Right ventricle myocardium superior (tissue), 1 donor: ENCODE data around the gene RASSF3. TPM values are rescaled to one million over a fixed set of nuclear protein-coding genes. Genes with fewer than 3 reads are reported as not detected.

Source experiments
- ATAC-seq: fragments of 200-7000 bp; cut with Tn5 transposase; one replicate; pipeline ENCODE4 v1.9.1; 2020; ENCODE audit warnings: mild to moderate bottlenecking; ENCODE audit not compliant: poor library complexity
- DNase-seq: peaks from one replicate; pipeline ENCODE4 v3.0.0-alpha.2; 2020
- intact Hi-C: fragments of 100-400 bp; cut with DNase I; formaldehyde crosslinking; loops from one replicate; pipeline ENCODE4 v1.11.2; 2022
- total RNA-seq: library from RNA; stranded (reverse); fragmentation: NEBNext Ultra II Directional; extraction: Animal tissue kit (Norgen Biotek cat#: 25700); gene quantifications from one replicate; pipeline ENCODE4 v1.2.1, GENCODE V29; 2021
- donor health status: DM: no; HTN: yes; CAD: no; lungs with severe emphysema.

RASSF3 gene
- total RNA-seq, 1 donor from 2014 or later = 117 TPM

DNA sequence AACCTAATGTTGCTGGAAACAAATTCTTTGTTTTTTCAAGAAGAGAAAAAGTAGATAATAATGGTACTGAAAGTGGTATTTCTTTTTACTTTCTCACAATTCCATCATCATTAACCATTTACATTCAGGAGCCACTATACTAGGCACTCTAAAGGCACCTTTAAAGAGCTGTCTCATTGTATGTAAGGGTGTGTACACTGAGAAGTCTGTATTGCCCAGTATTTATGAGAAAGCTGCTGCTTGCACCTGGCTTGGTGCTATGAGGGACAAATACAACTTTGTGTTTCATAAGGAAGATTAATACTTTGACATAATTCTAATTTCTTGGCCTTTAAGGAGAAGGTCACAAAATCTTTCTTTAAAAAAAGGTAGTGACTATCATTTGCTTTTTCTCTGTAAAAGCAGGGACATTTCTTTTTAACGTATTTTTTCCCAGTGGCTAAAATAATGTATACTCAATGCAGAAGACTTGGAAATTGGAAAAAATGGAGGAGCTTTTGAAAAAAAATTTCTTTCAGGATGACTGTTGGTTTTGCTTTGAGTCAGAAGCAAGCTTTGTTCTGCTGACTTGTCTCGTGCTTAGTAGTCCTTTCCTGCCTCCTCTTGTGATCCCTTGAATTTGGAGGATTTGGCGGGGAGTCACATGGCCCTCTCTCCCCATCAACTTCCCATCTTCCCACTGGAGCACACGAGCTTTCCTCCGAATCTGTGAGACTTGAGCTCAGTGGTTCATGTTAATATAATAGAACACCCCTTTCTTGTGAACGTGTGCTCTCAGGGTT lies 50.1 kb downstream of the RASSF3 start:
- no peak for ATAC-seq
- intact Hi-C loops = no loop called here

DNA sequence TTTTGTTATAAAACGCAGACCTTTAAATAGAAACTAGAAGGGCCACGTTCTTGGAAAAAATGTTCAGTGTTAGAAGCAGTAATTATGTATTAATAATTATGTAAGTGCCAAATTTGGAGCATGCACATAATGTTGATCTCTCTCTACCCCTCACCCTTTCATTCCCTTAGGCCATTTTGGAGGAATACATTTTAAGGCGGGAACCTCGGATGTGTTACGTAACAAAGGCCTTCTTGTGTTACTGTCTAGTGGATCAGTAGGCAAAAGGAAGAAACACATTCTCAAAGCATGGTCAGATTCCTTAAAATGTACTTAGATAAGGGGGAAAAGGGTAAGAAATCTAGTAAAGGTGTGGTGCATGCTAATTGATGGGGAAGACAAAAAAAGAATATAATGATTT lies 52.7 kb downstream of the RASSF3 start:
- ATAC-seq (no peak), DNase-seq (no peak)
- intact Hi-C loops = no loop called here

More for the DNA sequence above, 50.1 kb downstream of the RASSF3 start:
- DNase-seq = no peak

DNA sequence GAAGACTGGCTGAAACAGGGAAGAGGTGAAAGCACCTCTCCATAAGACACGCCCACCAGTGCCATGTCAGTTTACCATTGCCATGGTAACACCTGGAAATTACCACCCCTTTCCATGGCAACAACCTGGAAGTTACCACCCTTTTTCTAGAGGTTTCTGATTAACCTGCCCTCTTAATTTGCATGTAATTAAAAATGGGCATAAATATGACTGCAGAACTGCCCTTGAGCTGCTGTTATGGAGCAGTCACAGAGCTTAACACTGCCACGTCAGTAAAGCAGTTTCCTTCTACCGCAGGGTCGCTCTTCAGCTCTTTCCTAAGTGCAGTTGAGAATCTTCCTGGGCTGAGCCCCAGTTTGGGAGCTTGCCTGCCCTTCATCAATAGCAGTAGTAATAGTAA lies 55.2 kb downstream of the RASSF3 start:
- peak; percentile 44 for ATAC-seq
- intact Hi-C loops = no loop called here
- DNase-seq = no peak

DNA sequence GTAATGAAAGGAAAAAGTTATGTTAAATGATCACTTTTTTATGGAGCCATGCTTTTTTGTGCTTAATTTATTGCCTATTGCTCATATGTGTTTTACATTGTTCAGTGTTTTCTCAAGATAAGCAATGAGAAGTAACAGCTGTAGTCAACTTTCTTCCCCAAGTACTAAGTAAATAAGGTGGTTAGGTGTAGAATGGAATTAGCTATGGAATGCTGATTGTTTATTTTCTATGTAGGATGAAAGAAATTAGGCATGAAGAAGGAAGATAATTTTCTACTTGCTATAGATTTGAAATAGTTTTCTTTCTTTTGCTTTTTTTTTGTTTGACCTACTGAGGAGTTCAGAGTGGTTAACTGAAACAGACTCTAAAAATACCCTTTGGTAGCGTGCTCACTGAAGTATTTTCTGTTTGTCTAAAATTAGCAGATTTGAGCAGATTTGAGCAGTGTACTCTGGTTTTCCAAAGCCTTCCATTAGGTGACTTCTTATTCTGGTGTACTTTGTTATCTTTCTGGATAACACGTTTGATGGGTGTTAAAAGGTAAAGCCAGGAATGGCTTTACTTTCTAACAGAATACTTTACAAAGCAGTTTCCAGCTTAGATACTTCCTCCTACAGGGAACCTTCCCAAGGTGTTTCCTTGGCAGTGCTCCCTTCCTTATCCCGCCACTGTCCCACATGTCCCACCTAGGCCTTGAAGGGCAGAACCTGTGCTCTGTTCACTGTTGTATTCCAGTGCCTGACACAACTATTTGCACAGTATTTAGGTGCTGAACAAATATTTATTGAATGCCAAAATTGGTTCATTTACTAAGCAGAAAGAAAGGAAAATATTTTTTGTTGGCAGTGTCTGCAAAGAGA lies 56.0 kb downstream of the RASSF3 start:
- DNase-seq (no peak), ATAC-seq (no peak)
- intact Hi-C loops = no loop called here

DNA sequence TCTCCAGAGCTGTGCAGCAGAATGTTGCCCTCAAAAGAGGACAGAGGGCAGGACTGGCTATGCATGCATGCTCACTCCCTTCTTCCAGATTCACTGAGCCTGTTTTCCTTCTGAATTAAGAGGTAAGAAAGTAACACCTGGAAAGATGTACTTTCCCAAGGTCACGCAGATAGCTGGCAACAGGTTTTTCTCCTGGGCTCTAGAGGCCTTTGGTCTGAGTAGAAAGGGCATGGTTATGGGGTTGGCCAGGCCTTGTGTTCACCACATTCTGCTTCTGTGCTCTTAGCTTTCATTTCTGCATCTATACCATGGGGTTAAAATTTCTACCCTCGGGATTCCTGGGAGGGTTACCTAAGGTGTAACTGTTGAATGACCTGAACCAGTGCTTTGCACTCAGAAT lies 57.5 kb downstream of the RASSF3 start:
- ATAC-seq (no peak), DNase-seq (no peak)
- intact Hi-C loops = no loop called here

DNA sequence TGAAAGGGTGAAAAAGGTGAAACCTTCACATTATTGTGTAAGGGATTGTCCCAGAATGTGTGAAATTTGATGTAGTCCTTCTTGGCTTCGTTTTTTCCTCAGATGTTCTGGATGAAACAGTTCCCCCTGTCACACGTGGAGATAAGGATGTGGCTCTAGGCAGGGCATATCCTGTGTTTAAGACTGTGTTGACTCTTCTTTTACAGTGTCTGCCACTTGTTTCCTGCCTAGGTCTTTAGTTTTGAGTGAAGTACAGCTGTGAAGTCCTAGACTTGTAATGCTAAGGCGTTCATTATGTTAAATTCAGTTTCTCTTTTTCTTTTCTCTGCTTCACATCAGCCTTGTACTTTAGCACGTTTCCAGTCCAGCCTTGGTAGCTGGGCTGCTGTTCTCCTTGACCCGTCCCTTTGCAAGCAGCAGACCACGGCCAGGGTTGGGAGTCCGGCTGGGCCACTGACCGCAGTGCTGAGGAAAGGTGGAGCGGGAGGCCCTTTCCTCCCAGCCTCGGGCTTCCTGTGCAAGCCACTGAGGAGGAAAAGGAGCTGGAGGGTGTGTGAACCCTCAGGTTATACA lies 59.1 kb downstream of the RASSF3 start:
- intact Hi-C loops = no loop called here
- ATAC-seq (peak; percentile 14), DNase-seq (peak; percentile 68)

DNA sequence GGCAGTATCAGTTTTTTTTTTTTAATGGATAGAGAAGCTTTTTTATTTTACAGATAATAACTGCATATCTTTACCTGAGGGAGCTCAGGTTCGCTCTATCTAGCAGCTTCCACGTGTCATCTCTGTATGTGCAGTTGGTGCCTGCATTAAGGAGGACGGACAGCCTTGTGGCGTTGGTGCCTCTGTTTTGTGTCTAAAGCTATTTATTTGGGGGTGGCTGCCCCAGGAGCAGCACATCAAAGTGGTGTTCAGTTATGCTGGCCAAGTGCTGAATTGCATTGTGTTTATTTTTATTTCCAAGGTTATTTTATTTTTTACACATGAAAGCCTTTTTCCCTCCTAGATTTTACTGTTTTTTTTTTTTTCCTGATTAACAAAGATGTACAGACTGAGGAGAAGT lies 59.7 kb downstream of the RASSF3 start:
- DNase-seq = no peak
- ATAC-seq = no peak
- intact Hi-C loops = no loop called here

DNA sequence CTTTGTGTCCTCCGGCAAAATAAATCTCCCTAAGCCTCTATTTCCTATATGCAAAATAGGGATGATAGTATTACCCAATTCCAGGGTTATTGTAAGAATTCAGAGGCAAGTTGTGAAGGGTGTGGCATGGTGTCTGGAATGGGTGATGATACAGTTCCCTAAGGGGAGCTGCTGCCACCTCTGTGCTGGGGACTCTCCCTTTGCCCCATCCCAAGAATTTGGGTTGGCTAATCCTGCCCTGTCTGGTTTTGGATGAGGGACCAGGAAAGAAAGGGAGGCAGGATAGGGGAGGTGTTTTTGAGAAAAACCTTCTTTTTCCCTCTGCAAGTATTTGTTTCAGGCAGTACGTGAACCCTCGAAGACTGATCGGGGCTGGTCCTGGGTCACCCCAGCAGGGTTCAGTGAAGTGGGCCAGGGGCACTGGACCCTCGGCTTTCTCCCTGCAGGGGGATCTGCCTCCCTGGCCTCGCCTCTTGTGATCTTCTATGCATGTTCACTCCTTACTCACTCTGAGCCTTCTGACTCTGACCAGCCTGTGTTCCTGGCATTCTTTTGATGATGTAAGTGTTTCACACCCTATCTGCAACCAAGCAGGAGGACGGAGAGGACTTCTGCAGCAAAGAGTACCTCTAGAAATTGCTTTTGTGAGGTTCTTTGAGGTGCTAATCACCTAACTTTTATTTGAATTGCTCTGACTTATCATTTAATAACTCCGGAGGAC lies 60.8 kb downstream of the RASSF3 start:
- no peak for DNase-seq
- intact Hi-C loops = no loop called here
- ATAC-seq = peak; percentile 41

DNA sequence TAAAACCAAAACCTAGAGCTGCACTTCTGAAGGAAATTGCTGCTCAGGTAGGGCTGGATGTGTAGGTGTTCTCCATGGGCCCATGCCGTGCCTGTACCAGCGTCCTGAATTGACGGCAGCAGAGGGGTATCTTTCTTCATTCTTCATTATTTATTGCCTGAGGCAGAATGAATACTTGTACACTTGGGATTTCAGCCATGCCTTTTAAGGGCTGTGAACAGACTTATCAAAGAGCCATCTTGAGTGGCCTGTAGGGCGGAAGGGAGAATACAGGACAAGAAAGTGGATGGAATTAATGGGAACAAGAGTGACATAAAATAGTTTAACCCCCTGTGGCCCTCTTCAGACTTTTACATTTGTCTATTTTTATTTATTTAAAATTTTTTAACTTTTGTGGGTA lies 61.4 kb downstream of the RASSF3 start:
- no peak for DNase-seq
- intact Hi-C loops = no loop called here
- ATAC-seq = no peak

DNA sequence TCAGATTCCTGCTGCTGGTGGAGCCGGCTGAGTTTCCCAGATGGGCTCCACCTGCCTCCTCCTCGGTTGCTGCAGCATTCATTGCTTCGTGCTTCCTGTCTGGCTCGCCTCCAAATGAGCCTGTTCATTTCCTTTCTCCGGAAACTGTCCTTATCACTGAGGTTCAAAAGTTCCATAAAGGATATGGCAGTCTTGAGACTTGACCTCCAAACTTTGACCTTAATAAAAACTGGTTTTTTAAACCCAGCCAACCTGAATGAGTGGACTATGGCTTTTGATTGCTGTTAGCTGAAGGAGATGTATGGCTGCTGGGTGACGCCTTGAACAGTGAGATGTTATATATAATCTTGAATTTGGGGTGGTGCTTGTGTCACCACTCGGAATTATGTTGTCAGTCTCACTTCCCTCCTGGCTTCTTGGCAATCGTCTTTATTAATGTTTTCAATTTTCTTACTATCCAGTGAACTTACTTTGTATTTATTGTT lies 62.7 kb downstream of the RASSF3 start:
- intact Hi-C loops = no loop called here
- no peak for ATAC-seq
- peak; percentile 62 for DNase-seq

DNA sequence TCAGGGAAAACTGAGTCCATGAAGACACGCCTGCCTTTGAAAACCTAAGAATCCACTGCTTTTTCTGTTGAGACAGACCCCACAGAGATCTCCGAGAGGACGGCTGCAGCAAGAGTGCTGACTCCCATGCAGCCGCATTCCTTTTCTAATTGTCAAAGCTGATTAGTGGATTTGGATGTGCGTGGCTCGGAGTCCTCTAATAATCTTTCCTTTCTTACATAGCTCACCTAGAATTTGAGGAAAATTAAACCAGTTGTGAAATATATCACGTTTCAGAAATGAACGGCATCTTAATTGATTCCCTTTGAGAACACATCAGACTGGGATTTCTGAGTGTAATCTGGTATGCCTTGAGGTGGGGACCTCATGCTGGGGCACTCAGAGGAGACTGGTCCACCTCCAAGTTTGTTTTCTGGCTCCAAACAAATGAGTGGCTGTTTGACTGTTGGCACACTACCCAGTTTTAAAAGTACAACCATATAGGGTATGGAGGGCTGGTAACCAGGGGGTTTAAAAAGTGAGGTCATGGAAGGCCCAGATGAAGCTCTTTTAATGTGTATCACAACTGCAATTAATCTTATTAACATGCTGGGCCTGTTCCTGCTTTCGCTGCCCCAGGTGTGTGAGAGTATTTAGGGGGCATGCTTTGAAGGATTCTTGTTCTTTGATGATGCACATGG lies 63.3 kb downstream of the RASSF3 start:
- ATAC-seq (no peak), DNase-seq (no peak)
- intact Hi-C loops = no loop called here

DNA sequence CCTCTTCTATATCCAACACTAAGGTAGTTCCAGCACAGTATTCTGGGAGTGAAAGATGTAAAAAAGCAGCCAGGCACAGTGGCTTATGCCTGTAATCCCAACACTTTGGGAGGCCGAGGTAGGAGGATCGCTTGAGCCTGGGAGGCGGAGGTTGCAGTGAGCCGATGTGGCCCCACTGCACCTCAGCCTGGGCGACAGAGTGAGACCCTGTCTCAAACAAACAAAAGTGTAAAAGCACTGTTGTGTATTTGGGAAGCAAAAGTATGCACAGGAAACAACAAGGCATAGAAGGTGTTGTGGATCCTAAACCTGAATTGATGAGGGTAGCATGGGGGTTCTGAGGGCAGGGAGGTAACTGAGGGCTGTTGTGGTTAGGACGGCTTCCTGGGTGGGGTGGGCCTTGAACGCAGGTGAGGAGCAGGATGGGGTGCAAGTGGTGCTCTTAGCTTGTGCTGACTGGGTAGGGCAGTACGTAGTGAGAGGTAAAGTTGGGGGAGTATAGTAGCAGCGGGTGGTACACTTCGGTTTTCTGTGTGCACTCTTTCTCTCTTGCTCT lies 64.2 kb downstream of the RASSF3 start:
- intact Hi-C loops = no loop called here
- no peak for DNase-seq
- no peak for ATAC-seq

DNA sequence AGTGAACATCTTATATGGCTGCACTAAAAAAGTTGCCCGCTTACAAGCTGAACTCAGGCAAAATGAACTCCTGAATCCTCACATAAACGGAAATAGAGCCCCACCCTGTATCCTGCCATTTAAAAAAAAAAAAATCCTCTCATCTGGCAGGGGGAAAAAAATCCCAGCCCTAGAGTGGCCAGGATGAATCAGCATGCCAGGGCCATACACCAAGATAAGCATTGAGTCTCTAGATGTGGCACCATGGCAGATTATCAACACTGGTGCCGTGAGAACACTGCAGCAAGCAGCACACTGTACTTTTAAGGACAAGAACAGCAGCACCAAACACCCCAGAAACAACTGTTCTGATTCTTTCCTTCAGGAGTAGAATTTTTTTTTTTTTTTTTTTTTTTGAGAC lies 65.5 kb downstream of the RASSF3 start:
- ATAC-seq (peak; percentile 73), DNase-seq (peak; percentile 50)
- intact Hi-C loops = no loop called here

DNA sequence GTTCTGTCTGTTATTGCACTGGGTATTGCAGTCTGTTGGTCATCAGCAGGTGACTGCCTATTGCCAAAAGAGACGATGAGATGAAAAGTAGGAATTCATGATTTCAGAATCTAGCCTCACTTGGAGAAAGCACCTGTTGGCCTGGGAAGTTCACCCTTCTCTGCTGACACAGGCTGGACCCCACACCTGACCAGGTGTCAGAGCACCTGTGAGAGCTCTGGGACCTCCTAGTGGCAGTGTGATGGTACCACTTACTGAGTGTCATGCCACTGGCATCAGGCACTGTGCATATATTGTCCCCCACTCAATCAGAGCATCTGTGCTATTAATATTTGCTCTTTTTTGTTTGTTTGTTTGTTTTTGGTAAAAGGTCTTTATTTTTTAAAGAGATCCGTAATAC lies 68.0 kb downstream of the RASSF3 start:
- ATAC-seq (no peak), DNase-seq (no peak)
- intact Hi-C loops = no loop called here

DNA sequence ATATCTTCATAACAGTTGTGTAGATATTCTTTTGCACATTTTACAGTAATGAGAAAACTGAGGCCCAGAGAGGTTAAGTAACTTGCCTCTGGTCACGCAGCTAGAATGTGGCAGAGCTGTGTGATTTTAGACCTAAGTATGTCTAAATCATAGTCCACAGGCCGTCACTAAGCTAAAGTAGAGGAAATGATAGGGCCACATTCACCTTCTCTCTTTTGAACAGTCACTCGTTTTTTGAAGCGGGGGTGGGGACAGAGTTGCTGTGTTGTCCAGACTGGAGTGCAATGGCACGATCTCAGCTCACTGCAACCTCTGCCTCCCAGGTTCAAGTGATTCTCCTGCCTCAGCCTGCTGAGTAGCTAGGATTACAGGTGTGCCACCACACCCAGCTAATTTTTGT lies 68.5 kb downstream of the RASSF3 start:
- intact Hi-C loops = no loop called here
- ATAC-seq = no peak
- DNase-seq = no peak

DNA sequence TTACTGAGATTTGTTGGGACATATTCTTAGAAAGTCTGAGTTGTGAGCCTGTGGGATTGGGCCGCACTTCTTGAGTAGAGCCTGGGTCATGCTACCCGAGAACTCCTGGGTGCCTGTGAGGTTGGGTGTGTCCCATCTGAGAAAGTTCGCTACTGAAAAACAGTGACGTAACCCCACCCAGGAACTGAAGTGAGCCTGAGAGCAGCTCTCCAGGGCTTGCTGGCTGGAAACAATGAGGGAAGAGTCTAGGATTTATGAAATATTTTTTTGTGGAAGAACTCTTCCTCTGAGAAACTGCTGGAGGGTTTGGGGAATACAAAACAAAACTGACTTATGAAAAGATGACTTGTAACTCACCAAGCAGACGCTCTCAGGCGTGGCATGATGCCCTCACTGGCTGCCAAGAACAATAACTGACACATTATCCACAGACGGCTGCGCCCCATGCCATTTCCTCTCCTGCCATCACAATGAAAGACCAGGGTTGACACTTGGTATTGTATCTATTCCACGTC lies 69.2 kb downstream of the RASSF3 start:
- intact Hi-C loops = no loop called here
- peak; percentile 89 for DNase-seq
- peak; percentile 50 for ATAC-seq

DNA sequence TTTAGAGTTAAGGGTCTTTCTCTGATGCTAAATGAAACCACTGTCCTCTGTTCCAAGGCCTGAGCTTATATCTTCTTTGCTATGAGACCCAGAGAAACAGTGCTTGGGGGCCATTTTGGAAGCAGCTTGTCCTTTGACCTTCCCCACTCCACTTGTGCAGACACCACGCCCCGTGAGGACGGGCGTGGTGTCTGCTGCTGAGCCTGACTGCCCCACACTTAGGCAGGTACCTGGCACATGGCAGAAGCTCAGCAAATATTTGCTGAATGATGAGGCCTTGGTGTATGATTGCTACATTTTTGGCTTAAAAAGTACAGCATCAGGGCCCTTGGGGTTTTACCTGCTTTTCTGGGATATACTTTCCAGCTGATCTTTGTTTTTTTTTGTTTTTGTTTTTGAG lies 69.9 kb downstream of the RASSF3 start:
- intact Hi-C loops = no loop called here

More for the DNA sequence above, 69.9 kb downstream of the RASSF3 start:
- DNase-seq (no peak), ATAC-seq (no peak)
